AG04449 (cell line): ENCODE measurements around the gene SEPTIN1.

Source experiments
- CTCF ChIA-PET: fragments of 350-600 bp; formaldehyde crosslinking; extraction: SDS; loops from one replicate; lab custom pipeline; 2021; ENCODE audit warnings: antibody characterized with exemption; lab: Yijun Ruan, JAX
- POLR2A ChIA-PET: fragments of 400-600, 350-600 bp; formaldehyde crosslinking; extraction: SDS; loops from one replicate; lab custom pipeline; 2020; ENCODE audit warnings: antibody characterized with exemption, inconsistent platforms; lab: Yijun Ruan, JAX
- DNase-seq: peaks from one replicate; pipeline ENCODE4 v3.0.0-alpha.2; 2010; ENCODE audit warnings: low read depth, low spot score
- H3K4me3 ChIP-seq: 2 replicates; pipeline ENCODE4 v1.5.1; 2011; ENCODE audit warnings: low read depth, mild to moderate bottlenecking, control low read depth, low read length
- CTCF ChIP-seq: IDR thresholded peaks from one replicate; pipeline ENCODE4 v1.5.1; 2011; ENCODE audit warnings: mild to moderate bottlenecking, moderate library complexity, low read length, control low read depth, inconsistent platforms; ENCODE audit not compliant: insufficient read depth; ENCODE audit errors: missing control alignments

The SEPTIN1 gene

GRCh38 chr16:30359871-30360170 is 22.5 kb downstream of the SEPTIN1 start:
- DNase-seq: no peak
- CTCF ChIA-PET: interaction anchor here (1.2 to 1.5 kb wide), 3 partner anchors 9 to 50 kb away, joined by 3 to 5 read pairs (median 3); partner anchors contain the start of gene TBC1D10B
- H3K4me3 ChIP-seq: no peak overlapping the region
- POLR2A ChIA-PET: no interaction called here
- no peak for TF ChIP-seq CTCF

GRCh38 chr16:30358990-30359870 is 23.1 kb downstream of the SEPTIN1 start:
- DNase-seq: no peak
- no peak overlapping the region for H3K4me3 ChIP-seq
- CTCF ChIA-PET: interaction anchor here (1.2 to 1.5 kb wide), 4 partner anchors 10 to 51 kb away, joined by 3 to 5 read pairs (median 4); partner anchors contain the start of gene TBC1D10B
- POLR2A ChIA-PET: no interaction called here
- TF ChIP-seq CTCF: no peak

GRCh38 chr16:30358577-30358936 is 23.8 kb downstream of the SEPTIN1 start:
- POLR2A ChIA-PET: no interaction called here
- CTCF ChIA-PET: interaction anchor here (1.2 kb wide), 1 partner anchor 10 kb away, joined by 4 read pairs; no protein-coding TSS in a partner anchor
- no peak overlapping the region for H3K4me3 ChIP-seq
- TF ChIP-seq CTCF: no peak
- DNase-seq: no peak

GRCh38 chr16:30357715-30358576 is 24.4 kb downstream of the SEPTIN1 start:
- CTCF ChIA-PET: interaction anchor here (1.2 kb wide), 1 partner anchor 11 kb away, joined by 4 read pairs; no protein-coding TSS in a partner anchor
- POLR2A ChIA-PET: no interaction called here
- TF ChIP-seq CTCF: no peak
- no peak overlapping the region for H3K4me3 ChIP-seq
- DNase-seq: no peak

GRCh38 chr16:30357085-30357714 is 25.2 kb downstream of the SEPTIN1 start:
- H3K4me3 ChIP-seq: no peak overlapping the region
- ChIA-PET POLR2A (interaction anchor here (1.1 to 2.5 kb wide), 2 partner anchors 12 to 14 kb away, joined by 5 to 12 read pairs; partner anchors contain the start of gene TBC1D10B), CTCF (interaction anchor here (1.3 kb wide), 1 partner anchor 52 kb away, joined by 6 read pairs; no protein-coding TSS in a partner anchor)
- no peak for DNase-seq
- TF ChIP-seq CTCF: no peak
